ENCODE data around the gene PLD5.
"Not testable (repeated sequence)": the region's sequence is repeated elsewhere in the genome, so short reads cannot be mapped to it uniquely, and the experiment has no call there.

Gene PLD5

DNA sequence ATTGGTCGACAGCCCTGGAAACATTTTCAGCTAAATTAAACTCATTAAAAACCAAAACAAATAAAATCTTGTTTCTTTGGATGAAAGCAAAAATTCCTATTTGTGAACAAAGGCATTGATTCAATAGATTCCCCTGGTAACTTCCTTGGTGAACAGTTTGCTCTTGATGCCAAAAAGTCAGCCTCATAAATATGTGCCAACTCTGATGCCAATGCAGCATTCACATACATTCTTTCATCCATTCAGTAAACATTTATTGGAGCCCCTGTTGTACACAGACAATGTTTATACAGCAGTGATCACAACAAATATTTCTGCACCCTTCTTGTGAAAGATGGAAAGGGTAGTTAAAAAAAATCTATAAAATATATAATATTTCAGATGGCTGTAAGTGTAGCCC is 107.8 kb downstream of the PLD5 start:
- no peak for DNase-seq

DNA sequence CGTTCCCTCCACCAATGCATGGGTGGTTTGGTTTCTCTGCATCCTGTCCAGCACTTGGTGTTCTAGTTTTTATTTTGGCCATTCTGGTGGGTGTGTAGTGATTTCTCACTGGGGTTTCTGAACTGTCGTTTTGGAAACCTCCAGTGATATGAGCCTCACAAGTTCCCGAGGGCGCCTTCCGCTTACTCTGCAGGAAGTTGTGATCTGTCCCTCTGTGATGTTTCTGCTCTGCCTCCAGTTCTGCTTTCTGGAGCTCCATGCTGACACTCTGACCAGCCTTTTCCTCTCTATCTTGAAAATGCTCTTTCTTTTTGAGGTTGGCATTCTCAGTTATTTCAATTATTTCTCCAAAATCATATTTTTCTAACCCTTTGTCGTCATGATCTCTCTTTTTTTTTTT is 111.6 kb downstream of the PLD5 start:
- DNase-seq: no peak

DNA sequence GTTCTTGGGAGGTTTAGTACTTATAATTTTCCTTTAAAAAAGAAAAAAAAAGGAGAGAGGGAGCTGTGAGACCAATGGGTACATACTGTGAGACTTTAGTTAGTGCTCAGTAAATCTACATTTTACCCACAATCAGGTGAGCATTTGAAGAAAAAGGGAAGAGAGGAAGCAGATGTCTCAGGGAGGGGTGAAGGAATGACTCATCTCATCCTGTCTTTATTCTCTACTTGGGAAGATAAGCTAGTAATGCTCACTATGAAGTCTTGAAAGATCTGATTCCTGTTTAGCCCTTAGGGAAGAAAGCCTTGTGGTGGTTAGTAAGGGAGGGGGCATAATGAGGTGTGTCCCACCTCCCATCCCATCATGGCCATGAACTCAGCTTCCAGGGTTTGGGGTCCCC is 112.6 kb downstream of the PLD5 start:
- DNase-seq: no peak

DNA sequence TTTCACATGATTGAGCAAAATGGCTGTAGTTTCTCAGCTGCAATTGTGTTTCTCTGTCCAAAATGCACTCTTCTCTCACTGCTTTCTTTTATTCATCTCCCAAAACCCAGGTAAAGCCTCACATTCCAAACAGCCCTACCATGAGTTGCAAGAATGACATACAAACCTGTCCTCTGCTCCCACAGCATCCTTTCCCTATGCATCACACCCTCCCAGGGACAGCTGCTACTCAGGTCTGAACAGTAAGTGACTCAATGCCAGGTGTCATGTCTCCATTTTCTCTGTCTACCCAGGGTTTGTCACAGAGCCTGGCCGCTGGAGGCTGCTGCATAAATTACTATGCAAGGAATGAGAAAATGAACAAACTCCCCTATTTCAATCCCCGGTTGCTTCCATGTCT is 118.5 kb downstream of the PLD5 start:
- no peak for DNase-seq

DNA sequence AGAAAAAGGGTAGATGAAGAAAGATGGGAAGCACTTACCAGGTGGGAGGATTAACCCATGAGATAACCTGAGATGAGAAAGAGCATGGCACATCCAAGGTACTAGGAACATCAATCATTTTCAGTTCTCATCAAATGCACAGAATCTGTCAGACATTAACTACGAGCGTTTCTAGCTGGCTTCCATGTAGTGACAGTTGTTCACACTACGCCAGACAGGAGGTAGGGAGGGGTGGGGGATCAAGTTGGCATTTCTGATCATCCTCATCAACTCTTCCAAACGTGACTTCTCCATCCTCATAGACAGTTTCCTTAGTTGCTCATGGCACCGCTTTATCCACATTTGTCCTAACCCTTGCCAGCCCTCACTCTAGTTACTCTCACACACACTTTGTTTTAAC is 120.2 kb downstream of the PLD5 start:
- DNase-seq: no peak

DNA sequence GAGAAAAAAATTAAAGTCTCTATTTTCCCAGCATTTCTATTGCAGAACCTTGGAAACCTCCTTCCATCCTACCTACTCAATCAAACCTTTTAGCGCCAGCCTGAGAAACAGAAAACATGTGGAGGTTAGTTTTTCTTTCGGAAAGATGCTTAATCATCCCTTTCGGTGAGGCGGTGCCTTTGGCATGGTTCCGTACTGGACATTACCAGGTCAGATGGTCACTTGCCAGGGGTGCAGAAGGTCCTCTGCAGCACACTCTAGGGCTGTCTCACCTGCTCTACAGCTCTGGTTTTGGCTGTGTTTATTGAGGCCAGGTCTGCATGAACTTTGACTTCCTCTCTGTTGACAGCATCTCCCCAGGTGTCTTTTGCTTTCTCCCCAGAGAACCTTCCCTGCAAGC is 121.5 kb downstream of the PLD5 start:
- no peak for DNase-seq

DNA sequence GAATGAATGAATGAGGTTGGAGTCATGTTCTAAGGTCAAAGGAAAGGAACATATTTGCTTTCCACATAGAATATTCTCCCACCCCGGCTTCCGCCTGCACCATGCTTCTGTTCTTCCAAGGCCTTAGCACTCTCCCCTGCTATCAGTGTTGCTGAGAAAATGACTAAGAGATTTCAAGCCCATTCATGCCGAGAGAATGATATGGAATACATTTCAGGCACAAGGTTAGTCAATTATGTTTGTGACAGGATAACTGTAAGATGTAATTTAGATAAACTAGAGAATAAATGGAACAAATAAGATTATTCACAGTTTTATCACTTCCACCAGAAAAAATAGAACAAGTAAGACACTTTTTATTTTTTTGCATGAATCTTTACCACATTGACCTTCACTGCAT is 122.6 kb downstream of the PLD5 start:
- no peak for DNase-seq

DNA sequence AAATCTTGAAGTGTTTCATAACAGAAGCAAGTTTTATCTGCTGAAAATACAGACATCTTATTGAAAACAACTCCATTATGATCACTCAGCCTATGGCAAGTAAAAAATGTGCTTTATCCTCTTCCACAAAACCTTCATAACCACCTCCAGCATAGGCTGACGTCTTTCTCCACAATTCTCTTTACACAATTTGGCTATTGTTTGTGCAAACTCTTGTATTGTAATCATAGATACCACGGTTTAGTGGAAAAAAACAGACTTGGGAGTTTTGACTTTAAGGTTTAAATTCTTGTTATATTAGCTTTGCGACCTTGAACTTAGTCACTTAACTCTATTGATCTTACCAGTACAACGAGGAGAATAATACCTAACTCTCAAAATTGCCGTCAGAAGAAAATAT is 126.1 kb downstream of the PLD5 start:
- DNase-seq: no peak

DNA sequence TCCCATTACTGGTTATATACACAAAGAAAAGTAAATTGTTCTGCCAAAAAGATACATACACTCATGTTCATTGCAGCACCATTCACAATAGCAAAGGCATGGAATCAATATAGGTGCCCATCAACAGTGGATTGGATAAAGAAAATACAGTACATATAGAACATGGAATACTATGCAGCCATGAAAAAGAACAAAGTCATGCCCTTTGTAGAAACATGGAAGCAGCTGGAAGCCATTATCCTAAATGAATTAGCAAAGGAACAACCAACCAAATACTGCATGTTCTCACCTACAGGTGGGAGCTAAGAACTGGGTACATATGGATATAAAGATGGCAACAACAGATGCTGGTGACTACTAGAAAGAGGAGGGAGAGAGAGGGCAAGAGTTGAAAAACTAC is 132.6 kb downstream of the PLD5 start:
- no peak for DNase-seq

DNA sequence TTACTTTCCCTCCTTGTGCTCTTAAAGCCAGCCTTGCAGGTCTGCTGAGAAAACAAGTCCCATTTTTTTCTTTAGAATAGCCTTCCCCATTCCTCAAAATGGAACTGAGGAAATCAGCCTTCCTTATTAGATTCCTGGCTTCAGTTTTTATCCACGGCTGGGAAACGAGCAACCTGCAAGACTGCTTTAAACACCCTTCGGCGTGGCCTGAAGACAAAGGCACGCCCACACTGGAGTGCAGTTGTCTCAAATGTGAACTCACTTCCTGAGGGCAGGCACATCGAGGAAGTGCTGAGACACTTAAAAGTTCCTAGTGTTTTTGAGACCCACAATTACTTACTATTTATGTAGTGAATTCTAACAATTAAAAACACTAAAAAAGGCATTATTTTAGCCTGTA is 148.4 kb downstream of the PLD5 start:
- not testable (repeated sequence) for DNase-seq

DNA sequence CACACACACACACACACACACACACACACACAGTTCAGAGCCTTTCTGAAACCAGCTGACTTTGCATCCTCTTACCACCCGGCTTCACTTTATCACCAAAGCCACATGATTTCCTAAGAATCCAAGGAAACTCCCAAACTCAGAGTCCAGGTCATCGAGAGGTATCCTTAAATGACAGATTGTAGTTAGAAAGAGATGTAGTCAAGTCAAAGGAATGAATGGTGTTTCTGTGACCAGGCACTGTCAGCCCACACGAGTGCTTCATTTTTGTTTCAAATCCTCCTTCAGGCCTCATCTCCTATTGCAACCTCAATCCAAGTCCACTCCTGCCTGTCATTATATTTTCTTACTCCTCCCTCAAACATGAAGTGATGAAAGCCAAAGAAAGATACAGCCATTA is 174.1 kb downstream of the PLD5 start:
- not testable (repeated sequence) for DNase-seq

DNA sequence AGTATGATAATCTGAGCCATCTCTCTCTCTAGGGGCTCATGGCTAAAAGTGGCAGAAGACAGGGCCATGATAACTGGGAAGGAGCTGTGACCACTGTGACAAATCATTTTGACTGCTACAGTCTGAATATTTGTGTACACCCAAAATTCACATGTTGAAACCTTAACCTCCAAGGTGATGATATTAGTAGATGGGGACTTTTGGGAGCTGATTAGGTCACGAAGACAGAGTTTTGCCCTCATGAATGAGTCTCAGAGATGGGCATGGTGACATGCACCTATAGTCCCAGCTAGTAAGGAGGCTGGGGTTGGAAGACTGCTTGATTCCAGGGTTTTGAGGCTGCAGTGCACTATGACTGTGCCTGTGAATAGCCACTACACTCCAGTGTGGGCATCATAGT is 174.9 kb downstream of the PLD5 start:
- no peak for DNase-seq

DNA sequence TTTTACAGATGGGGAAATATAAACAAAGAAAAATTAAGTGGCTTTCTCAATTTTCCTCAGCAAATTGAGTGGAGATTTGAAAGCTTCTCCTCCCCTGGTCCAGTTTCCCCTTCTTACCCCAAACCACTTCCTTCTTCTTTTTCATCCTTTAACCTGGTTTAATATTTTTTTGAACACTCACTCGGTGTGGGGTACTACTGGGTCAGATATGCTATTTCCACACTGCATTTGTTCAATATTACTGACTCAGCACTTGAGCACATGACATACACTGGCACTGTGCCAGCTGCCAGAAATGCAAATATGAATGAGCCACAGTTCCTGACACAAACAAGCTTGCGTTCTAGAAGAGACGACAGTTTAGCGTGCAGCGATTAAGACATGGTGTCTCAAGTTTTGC is 193.6 kb downstream of the PLD5 start:
- DNase-seq: not testable (repeated sequence)

DNA sequence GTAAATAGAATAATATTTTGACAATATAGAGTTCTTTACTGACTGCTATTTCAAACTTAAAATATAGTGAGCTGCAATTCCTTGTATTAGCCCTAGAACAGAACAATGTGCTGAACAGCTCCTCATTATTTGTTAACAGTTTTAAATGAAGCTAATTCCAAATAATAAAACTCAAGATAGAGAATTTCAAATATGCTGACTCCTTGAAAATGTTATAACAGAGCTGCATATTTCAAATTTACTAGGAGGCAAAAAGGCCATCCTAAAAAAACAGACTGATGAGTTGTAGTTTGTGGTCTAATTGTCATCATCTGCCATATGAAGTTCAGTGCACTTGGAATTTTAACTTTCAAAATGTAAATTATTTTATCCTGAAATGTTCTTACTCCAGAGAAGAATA is 197.1 kb downstream of the PLD5 start:
- DNase-seq: not testable (repeated sequence)

DNA sequence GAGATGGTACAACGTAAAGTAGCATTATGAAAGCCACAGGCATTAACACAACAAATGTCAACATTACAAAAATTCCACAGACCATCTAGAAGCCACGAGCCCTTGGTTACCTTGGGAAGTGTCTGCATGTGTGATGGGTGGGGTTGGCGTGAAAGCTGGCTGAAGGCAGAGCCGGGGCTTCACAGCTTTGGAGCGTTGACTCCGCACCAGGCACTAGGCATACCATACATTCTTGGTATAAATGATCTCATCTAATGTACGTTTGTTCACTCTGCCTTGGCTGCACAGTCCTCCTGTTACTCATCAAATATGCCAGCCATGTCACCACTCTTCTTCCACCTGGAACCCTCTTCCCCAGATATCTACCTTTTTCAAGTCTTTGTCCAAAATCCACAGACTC is 202.5 kb downstream of the PLD5 start:
- not testable (repeated sequence) for DNase-seq

DNA sequence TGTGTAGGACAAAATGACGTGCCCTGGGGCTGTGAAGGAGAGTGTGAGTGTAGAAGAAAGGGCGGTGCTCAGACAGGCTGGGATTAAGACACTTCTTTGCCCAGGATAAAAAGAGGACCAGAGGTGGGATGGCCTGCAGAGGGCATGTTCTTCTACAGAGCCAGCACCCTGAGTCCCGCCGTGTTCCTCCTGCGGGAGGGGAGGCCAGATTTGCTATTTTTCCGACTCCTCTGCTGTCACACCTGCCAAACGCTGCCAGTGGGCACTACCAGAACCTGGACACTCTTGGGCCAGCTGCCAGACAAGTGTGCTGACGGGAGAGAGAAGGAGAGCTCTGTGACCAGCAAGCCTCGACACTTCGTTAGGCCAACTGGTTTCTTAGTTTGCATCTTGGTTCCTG is 206.4 kb downstream of the PLD5 start:
- DNase-seq: no peak

DNA sequence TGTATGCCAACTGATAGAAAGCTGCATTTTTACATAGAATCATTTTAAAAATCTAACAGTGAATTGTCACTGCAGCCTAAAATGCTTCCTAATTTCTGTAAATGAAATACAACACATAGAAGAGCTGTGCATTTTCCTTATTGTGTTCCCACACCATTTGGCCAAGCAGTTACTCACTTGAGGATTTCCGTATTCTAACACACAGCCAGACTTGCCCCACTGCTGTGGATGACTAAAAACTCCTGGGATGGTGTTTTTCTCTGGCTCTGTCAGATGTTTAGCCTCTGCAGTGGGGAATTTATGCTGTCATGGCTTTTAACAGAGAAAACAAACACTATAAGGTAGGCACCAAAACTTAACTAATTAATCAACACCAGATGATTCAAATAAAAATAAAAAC is 209.6 kb downstream of the PLD5 start:
- DNase-seq: not testable (repeated sequence)

DNA sequence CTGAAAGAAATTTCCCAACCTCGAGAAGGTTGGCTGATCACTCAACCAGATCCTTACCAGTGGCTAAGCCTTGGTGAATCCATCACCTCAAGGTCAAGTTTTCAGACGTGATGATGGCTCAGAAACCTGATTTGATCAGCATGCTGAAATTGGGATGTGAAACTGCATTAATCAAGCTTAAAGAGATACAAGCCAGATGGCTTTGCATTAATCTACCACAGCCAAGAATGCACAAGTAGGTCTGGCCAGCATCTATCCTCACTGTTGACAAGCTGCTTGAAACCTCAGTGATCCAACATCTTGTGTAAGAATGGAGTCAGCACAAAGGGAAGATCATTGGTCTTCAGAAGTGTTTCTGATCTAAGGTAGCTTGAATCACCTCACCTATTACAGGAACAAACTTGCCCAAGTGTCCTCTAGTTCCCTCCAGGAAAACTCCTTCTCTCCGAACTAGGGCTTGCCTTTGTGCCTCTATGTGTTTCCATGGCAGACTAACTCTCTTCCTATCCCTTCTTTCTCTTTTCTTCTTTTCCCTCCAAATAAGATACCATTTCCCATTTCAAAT is 210.3 kb downstream of the PLD5 start:
- DNase-seq: not testable (repeated sequence)

DNA sequence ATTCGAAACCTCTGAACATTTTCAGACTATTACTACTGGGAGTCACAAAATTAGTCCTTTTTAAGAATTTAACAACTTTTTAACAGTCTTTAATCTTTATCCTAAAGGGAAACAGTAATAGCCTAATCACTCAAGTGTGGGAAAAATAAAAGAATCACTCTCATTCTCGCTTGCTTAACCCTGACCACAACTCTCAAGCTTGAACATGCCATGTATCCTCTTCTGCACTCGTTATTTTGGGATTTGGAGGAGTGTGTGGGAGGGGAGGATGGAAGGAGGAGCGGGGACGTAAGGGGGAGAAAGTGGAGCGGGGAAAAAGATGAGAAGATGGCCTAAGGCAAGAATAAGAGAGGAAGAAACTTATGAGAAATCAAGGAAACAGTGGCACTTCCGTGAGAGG is 215.8 kb downstream of the PLD5 start:
- DNase-seq: not testable (repeated sequence)

DNA sequence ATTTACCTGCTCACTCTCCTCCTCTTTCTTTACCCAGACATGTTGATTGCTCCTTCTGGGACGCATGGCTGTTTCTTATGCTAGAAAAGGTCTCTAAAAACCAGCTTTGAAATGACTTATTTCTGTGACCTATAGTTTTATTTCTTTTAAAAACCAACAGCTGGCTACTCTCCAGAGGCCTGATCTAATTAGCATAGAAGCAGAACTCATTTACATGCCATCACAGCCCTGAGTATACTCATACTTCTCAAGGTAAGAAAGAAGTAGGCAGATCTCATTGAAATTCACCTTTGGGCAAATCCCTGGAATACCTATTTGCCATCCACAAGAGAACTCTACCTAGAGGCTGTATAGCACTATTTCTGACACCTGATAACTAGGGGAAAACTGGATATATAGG is 230.7 kb downstream of the PLD5 start:
- not testable (repeated sequence) for DNase-seq

DNA sequence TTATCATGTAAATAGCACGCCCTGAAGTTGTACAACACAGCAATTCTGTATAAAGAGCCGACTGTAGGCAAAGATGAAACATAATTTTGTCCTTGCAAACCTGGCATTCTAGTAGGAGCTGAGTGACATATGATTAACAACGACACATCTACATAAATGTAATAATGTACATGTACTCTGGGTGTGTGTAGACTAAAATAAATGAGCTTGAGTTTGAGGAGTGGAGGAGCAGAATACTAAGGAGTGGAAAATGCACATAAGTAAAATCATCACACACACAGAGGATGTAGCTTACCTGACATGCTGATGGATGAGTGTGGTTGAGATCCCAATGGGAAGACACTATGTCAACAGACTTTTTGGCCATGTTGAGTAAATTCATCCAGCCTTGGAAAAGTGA is 236.4 kb downstream of the PLD5 start:
- DNase-seq: not testable (repeated sequence)

DNA sequence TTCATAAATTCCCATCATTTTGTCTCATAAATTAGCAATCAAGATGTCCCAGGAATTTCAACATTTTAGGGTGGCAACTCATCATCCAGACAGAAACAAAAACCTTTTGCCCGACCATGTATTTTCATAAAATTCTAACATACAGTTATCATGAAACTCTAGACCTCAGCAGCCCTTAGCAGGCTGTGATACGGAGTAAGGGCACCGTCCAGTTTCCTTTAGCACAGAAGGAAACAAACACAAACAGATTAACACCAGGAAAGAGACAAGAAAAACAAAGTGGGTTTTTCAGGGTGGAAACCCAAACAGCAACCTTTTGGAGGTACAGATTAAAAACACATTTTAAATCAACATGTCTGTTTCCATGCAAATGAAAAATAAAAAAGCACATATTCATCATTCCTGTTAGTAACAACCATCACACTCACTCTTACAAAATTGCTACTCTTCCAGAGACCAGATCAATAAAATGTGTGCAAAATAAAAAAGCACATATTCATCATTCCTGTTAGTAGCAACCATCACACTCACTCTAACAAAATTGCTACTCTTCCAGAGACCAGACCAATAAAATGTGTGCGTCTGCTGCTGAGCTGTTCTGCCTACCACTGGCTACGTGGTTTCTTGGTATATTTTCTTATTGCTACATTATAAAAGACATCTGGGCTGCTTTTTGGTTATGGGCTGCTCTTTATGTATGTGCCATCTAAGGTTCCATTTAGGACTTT is 241.6 kb downstream of the PLD5 start:
- not testable (repeated sequence) for DNase-seq

DNA sequence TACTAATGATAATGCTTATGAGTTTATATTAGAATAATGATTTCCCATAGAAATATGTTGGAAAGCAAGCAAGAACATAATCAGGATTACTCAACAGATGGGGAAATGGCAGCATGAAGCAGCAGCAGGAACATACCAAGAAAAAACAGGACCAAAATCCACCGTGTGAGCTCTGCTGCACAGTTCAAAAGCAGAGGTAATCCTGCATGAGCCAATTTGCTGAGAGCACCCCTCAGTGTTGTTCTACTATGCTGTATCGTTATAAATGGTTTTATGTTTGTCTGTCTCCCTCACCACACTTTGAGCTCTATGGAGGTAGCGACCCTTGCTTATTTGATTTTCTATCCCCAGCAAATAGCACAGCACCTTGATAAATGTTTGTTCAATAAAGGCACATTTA is 246.1 kb downstream of the PLD5 start:
- DNase-seq: not testable (repeated sequence)

DNA sequence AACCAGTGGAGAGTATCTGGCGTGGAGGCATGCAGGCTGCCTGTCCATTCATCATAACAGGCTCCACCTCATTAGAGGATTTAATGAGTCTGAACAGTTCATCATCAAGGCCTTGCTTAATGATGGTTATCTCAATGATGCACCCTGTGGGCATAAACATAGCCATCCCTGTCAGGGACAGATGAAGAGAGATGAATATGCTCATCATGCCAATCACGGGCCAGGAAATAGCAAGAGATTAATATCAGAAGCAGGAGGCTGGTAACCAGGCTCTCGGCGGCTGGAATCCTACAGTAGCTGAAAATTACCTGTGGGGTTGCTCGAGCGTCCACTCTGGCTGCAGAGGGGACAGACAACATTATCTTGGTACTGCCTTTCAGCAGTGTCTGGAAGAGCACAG is 247.7 kb downstream of the PLD5 start:
- DNase-seq: not testable (repeated sequence)

DNA sequence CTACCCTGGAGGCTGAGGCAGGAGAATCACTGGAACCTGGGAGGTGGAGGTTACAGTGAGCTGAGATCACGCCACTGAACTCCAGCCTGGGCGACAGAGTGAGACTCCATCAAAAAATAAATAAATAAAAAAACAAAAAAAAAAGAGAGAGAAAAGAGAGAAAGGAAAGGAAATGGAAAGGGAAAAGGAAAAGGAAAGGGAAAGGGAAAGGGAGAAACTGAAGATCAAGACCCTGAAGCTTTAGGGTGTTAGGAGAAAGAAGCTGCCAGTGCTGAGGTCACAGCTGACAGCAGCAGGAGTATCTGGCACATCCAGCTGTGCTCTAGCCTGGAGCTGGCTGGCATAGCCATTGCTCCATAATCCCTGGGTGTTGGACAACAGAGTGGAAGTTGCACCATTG is 257.5 kb downstream of the PLD5 start:
- not testable (repeated sequence) for DNase-seq
